Measurements from ENCODE around the gene RPL22L1.
"Not testable (repeated sequence)": the region's sequence is repeated elsewhere in the genome, so short reads cannot be mapped to it uniquely, and the experiment has no call there.

The RPL22L1 gene

GRCh38 chr3:170826047-170826446, 43.9 kb downstream of the RPL22L1 start:
- no peak for DNase-seq

GRCh38 chr3:170823562-170823961, 46.4 kb downstream of the RPL22L1 start:
- not testable (repeated sequence) for DNase-seq

GRCh38 chr3:170818325-170818724, 51.7 kb downstream of the RPL22L1 start:
- not testable (repeated sequence) for DNase-seq

DNA sequence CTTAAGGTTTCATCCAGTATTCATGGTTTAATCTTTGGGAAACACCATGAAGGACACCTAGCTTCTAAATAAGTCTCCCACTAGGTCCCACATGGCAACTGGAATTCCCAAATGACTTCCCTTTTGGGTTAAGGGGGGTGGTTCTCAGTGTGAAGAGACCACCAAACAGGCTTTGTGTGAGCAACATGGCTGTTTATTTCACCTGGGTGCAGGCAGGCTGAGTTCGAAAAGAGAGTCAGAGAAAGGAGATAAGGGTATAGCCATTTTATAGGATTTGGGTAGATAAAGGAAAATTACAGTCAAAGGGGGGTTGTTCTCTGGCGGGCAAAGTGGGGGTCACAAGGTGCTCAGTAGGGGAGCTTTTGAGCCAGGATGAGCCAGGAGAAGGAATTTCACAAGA, 52.5 kb downstream of the RPL22L1 start:
- DNase-seq: not testable (repeated sequence)

- DNase-seq: no peak
These were observed 53.2 kb downstream of the RPL22L1 start for GRCh38 chr3:170816841-170817240.

- DNase-seq: no peak
These were observed 53.7 kb downstream of the RPL22L1 start for GRCh38 chr3:170816341-170816740.

- no peak for DNase-seq
These were observed 54.1 kb downstream of the RPL22L1 start for GRCh38 chr3:170815936-170816335.

- no peak for DNase-seq
These were observed 54.7 kb downstream of the RPL22L1 start for GRCh38 chr3:170815340-170815739.
